Thoracic aorta (tissue), 2 donors: Measurements from ENCODE around the gene NPEPPS. TPM values are rescaled to one million over a fixed set of nuclear protein-coding genes. Genes with fewer than 3 reads are reported as not detected.
"Not testable (repeated sequence)": the region's sequence is repeated elsewhere in the genome, so short reads cannot be mapped to it uniquely, and the experiment has no call there.

Experiments
- ATAC-seq: fragments of 150-250 bp; one replicate; pipeline ENCODE4 v1.8.0; 2017; ENCODE audit warnings: low read depth; ENCODE audit not compliant: insufficient number of reproducible peaks, low FRiP score
- DNase-seq: peaks from one replicate; pipeline ENCODE4 v3.0.0-alpha.2; 2020; ENCODE audit warnings: low spot score
- H3K27ac ChIP-seq, 2 donors: fragments of 200-600 bp; sonication (generic); 1 replicate in 1 of 2; 2 replicates in 1 of 2; pipeline ENCODE4 v1.5.1; 2016; ENCODE audit warnings: mild to moderate bottlenecking in 2 of 2, moderate library complexity in 2 of 2
- H3K27me3 ChIP-seq: fragments of 200-600 bp; sonication (generic); replicated peaks from 2 replicates; pipeline ENCODE4 v1.6.0; 2016; ENCODE audit warnings: mild to moderate bottlenecking; ENCODE audit not compliant: insufficient read depth
- H3K36me3 ChIP-seq: fragments of 200-600 bp; sonication (generic); one replicate; pipeline ENCODE4 v1.5.1; 2016
- H3K4me1 ChIP-seq, 2 donors: fragments of 200-600 bp; sonication (generic); 1 replicate in 1 of 2; 2 replicates in 1 of 2; pipeline versions ENCODE4 v1.5.1 to v1.6.0; 2016; ENCODE audit warnings: low read depth in 2 of 2, mild to moderate bottlenecking in 1 of 2; ENCODE audit not compliant: control insufficient read depth in 1 of 2
- H3K4me3 ChIP-seq: fragments of 200-600 bp; sonication (generic); 2 replicates; pipeline ENCODE4 v1.5.1; 2016; ENCODE audit warnings: mild to moderate bottlenecking
- H3K9me3 ChIP-seq: fragments of 200-600 bp; sonication (generic); 2 replicates; pipeline ENCODE4 v1.5.1; 2016
- CTCF ChIP-seq: fragments of 200-600 bp; sonication (generic); IDR thresholded peaks from one replicate; pipeline ENCODE4 v1.5.1; 2019; ENCODE audit warnings: antibody characterized with exemption
- total RNA-seq, 2 donors: library from RNA; depleted of rRNA; stranded (reverse); fragments of >200 nt; gene quantifications; one replicate each; pipeline versions ENCODE4 v1.1.0 to v1.2.3, GENCODE V29; 2016

Gene NPEPPS, protein sequence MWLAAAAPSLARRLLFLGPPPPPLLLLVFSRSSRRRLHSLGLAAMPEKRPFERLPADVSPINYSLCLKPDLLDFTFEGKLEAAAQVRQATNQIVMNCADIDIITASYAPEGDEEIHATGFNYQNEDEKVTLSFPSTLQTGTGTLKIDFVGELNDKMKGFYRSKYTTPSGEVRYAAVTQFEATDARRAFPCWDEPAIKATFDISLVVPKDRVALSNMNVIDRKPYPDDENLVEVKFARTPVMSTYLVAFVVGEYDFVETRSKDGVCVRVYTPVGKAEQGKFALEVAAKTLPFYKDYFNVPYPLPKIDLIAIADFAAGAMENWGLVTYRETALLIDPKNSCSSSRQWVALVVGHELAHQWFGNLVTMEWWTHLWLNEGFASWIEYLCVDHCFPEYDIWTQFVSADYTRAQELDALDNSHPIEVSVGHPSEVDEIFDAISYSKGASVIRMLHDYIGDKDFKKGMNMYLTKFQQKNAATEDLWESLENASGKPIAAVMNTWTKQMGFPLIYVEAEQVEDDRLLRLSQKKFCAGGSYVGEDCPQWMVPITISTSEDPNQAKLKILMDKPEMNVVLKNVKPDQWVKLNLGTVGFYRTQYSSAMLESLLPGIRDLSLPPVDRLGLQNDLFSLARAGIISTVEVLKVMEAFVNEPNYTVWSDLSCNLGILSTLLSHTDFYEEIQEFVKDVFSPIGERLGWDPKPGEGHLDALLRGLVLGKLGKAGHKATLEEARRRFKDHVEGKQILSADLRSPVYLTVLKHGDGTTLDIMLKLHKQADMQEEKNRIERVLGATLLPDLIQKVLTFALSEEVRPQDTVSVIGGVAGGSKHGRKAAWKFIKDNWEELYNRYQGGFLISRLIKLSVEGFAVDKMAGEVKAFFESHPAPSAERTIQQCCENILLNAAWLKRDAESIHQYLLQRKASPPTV
- total RNA-seq, result 100 to 1,000 TPM; 135 to 138 TPM

DNA sequence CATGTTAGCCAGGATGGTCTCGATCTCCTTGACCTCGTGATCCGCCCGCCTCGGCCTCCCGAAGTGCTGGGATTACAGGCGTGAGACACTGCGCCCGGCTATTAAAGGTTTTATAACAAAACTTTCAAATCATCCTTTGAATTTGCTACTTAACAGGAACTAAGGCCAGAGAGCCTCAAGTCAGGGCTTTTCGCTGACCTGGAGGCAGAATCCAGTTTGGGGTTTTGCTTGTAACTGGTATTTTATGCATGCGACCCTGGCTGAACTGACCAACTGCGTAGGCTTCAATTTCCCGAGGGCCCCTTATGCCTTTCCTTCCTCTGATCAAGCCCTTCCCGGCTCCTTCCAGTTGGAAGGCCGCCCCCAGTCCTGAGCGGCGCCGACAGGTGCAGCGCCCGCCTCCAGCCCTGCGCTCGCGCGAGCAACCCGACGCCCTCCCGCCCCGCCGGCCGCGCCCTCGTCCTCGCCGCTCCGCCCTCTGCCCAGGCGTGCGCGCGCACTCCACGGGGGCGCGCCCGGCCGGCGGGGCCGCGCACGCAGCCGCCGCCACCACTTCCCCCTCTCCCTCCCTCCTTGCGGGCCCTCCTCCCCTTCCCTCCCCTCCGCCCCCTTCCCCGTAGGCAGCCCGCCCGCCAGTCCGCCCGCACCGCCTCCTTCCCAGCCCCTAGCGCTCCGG is at the start of gene NPEPPS:
Gene NPEPPS (plus strand): TSS at position 552 of the 676 bp plus-strand sequence. CDS start 193 bp downstream, outside the sequence.
- peak within 1 kb of the TSS; percentile 85 for H3K4me3 ChIP-seq
- H3K4me1 ChIP-seq, H3K27me3 ChIP-seq, H3K36me3 ChIP-seq, H3K9me3 ChIP-seq: not testable (repeated sequence)
- DNase-seq (peak; percentile 52), ATAC-seq (peak; percentile 88)
- peak within 1 kb of the TSS; percentile 66 to 83 for H3K27ac ChIP-seq

DNA sequence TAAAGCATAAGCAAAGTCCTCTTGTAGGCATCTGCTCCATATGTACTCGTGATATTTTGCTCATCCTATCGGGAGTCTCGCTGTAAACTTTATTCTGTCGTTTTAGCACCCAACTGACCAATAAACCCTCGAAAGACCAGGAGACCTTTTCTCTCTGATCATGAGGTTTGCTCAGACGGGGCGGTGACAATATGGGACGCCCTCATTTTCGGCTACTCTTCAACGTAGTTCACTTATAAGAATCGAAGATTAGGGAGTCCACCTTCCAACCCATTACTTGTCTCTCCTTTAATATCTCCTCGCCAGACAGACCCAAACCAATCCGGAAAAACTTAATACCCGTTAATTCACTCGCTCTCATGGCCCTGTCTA is 39.1 kb upstream of the NPEPPS start:
- Histone ChIP-seq H3K27ac (peak overlapping the region; percentile 59 to 80), H3K4me3 (peak overlapping the region; percentile 87)
- not testable (repeated sequence) for H3K9me3 ChIP-seq, H3K4me1 ChIP-seq, H3K27me3 ChIP-seq, DNase-seq, H3K36me3 ChIP-seq, ATAC-seq

- not testable (repeated sequence) for H3K4me3 ChIP-seq, H3K27me3 ChIP-seq, DNase-seq, H3K27ac ChIP-seq, H3K9me3 ChIP-seq, ATAC-seq, H3K36me3 ChIP-seq
- peaks cover 0 to 23% of the 10 kb centered on the region in 2 donors for H3K4me1 ChIP-seq
These were observed 31.8 kb upstream of the NPEPPS start for GRCh38 chr17:47499074-47499473.

GRCh38 chr17:47499494-47499893 is 31.4 kb upstream of the NPEPPS start:
- peaks cover 0 to 23% of the 10 kb centered on the region in 2 donors for H3K4me1 ChIP-seq
- H3K27me3 ChIP-seq, H3K4me3 ChIP-seq, ATAC-seq, DNase-seq, H3K9me3 ChIP-seq, H3K27ac ChIP-seq, H3K36me3 ChIP-seq: not testable (repeated sequence)

DNA sequence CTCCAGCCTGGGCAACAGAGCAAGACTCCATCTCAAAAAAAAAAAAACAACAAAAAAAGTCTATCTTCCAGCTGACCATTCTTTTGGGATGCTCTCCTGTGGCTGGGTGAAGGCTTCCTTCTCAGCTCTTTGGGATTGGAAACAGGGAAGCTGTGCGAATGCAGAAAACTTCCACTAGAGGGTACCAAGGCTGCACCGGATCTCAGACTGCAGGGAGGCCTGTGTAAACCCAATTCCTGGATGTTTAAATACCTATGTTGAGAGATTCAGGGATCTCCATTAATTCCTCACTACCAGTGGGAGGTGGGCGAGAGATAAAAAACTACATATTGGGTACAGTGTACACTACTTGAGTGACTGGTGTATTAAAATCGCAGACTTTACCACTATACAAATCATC is 30.3 kb upstream of the NPEPPS start:
- peak; percentile 38 for TF ChIP-seq CTCF
- H3K36me3 ChIP-seq, H3K9me3 ChIP-seq, ATAC-seq, H3K4me3 ChIP-seq, DNase-seq, H3K27ac ChIP-seq, H3K27me3 ChIP-seq: not testable (repeated sequence)
- peaks cover 0 to 23% of the 10 kb centered on the region in 2 donors for H3K4me1 ChIP-seq

- Histone ChIP-seq H3K27ac (peak overlapping the region; percentile 20 to 59), H3K4me1 (peaks cover 0 to 23% of the 10 kb centered on the region in 2 donors)
- not testable (repeated sequence) for H3K9me3 ChIP-seq, H3K4me3 ChIP-seq, H3K36me3 ChIP-seq, H3K27me3 ChIP-seq, DNase-seq
- peak; percentile 67 for ATAC-seq
These were observed 28.7 kb upstream of the NPEPPS start for GRCh38 chr17:47502122-47502731.

GRCh38 chr17:47502776-47503455 is 28.0 kb upstream of the NPEPPS start:
- not testable (repeated sequence) for H3K27me3 ChIP-seq, H3K9me3 ChIP-seq, ATAC-seq, H3K4me3 ChIP-seq, H3K36me3 ChIP-seq, DNase-seq
- Histone ChIP-seq H3K4me1 (peaks cover 0 to 23% of the 10 kb centered on the region in 2 donors), H3K27ac (peak overlapping the region; percentile 34 to 59)

DNA sequence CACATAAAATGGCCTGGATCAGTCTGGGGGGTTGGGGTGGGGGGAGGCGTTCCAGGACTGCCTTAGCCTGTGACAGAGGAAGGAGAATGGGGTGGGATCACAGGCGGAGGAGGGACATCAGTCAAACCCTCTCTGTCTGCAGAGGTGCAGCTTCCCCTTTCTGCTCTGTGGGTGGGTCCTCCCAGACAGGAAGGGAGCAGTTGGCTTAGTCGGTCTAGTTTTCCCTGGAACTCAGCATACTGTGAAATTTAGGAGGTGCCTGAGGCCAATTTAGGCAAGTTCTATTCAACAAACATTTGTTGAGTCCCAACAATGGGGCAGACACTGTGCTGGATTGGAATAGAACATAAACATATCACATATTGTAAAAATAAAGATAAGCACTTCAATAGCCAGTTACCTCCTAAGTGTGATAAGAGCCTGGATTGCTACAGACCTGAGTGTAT is 19.2 kb upstream of the NPEPPS start:
- not testable (repeated sequence) for H3K27ac ChIP-seq, H3K4me3 ChIP-seq, H3K27me3 ChIP-seq

DNA sequence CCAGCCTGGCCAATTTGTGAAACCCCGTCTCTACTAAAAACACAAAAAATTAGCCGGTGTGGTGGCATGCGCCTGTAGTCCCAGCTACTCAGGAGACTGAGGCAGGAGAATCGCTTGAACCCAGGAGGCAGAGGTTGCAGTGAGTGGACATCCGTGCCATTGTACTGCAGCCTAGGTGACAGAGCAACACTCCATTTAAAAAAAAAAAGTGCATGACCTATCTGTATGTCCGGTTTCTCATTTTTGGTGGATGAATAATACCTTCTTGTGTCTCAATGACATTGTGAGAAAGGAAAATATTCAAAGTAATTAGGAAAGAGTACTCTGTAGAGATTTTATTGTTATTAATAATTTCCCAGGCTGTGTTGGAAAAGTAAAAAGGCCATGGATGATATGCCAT is 17.6 kb upstream of the NPEPPS start:
- not testable (repeated sequence) for H3K27ac ChIP-seq, H3K4me1 ChIP-seq, H3K9me3 ChIP-seq, ATAC-seq, H3K27me3 ChIP-seq, DNase-seq, H3K4me3 ChIP-seq, H3K36me3 ChIP-seq

More for the DNA sequence above, 19.2 kb upstream of the NPEPPS start:
- not testable (repeated sequence) for H3K9me3 ChIP-seq, ATAC-seq, H3K36me3 ChIP-seq, DNase-seq, H3K4me1 ChIP-seq

DNA sequence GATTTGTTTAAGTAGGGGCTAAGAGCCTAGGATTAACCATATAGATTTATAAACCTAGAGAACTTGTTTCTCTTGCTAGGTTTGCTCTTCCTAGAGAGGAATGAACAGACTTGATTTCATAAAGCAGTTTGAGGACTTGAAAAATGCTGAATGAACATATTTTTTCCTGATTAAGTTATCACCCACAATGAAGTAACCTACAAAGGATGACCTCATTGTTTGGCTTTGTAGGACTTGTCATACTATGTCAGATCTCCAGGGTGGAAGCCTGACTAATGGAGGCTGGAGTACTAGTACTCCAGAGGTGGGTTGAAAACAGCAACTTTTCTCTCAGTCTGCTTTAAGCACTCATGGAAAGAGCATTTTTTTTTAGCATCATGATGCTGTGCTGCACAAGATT is 12.0 kb upstream of the NPEPPS start:
- not testable (repeated sequence) for H3K27me3 ChIP-seq, DNase-seq, H3K9me3 ChIP-seq, H3K4me3 ChIP-seq, ATAC-seq, H3K36me3 ChIP-seq, H3K4me1 ChIP-seq, H3K27ac ChIP-seq
